Measurements from ENCODE around the gene DRD2. TPM values are rescaled to one million over a fixed set of nuclear protein-coding genes. Genes with fewer than 3 reads are reported as not detected.
A peak's percentile ranks its signal among the peaks of the same experiment; 100 is the strongest.

DRD2 gene
- total and polyA plus RNA-seq, 12 donors, result 0.23 to 13.8 (median 5.3) TPM; not detected in 3

DNA sequence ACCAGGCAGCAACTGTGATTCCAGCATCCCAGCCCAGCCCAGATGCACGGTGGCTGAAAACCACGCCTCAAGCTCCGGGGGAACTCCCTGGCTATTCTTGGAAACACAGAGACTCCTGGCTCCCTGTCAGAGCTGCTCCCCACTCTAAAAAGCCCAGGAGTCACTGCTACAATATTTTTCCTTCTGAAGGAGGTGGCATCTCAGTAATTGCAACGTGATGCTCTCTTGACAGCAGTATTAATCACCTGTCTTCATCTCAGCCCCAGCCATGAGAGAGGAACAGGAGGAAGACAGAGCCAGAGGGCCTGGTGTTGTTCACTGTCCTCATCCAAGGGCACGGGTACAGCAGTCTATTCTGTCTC, 26.9 kb downstream of the DRD2 start:
- peak overlapping the region in 1 of 5 donors; percentile 62 for H3K27ac ChIP-seq
- no peaks in the 10 kb centered on the region for H3K27me3 ChIP-seq
- WGBS, 4 donors, result 61 to 77% (median 66%) methylated on average over 4 to 5 of the region's 5 CpGs
- H3K4me1 ChIP-seq (replicated peaks in 1 of 2), result no peaks in the 10 kb centered on the region
- no peak overlapping the region for H3K4me3 ChIP-seq
- H3K36me3 ChIP-seq (replicated peaks in 1 of 2), result no peaks in the 10 kb centered on the region
- DNase-seq, result no peak
- intact Hi-C loops (cut with DNase I), result no loop called here
- H3K9me3 ChIP-seq (replicated peaks in 1 of 3), result no peaks in the 10 kb centered on the region
- TF ChIP-seq, protein P1, sequence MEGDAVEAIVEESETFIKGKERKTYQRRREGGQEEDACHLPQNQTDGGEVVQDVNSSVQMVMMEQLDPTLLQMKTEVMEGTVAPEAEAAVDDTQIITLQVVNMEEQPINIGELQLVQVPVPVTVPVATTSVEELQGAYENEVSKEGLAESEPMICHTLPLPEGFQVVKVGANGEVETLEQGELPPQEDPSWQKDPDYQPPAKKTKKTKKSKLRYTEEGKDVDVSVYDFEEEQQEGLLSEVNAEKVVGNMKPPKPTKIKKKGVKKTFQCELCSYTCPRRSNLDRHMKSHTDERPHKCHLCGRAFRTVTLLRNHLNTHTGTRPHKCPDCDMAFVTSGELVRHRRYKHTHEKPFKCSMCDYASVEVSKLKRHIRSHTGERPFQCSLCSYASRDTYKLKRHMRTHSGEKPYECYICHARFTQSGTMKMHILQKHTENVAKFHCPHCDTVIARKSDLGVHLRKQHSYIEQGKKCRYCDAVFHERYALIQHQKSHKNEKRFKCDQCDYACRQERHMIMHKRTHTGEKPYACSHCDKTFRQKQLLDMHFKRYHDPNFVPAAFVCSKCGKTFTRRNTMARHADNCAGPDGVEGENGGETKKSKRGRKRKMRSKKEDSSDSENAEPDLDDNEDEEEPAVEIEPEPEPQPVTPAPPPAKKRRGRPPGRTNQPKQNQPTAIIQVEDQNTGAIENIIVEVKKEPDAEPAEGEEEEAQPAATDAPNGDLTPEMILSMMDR (IDR thresholded peaks at IDR 0.05), result no peak
- no peak for TF ChIP-seq POLR2A (IDR thresholded peaks at IDR 0.05)

DNA sequence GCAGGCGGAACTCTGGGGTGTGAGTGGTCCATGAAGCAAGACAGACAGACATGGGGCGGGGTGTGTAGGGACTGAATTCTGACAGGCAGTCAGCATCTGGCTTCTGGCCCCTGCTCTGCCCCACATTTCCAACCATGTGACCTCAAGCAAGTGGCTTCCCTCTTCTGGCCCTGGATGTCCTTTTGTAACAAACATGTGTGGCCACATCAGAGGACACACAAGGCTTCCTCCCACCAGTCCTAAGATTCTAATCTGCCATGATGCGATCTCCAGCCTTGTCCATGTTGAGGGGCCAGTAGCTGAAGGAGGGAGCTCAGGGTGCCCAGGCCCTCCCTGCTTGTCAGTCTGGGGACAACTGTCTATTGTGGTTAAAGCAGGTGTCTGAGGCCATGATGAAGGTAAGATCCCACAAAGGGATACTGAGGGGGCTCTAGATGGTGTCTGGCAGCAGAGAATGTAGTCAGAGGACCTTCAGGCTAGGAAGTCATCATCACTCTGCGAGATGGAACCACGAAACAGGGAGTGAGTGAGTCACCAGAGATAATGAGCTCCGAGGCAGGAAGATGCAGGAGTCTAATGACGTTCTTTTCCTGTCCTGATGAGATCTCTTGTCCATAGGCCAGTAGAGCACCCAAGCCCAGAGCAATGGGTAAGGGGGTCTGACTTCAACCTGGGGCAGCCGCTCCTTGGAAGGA, 27.4 kb downstream of the DRD2 start:
- Histone ChIP-seq H3K27ac (peak overlapping the region in 1 of 5 donors; percentile 62), H3K36me3 (replicated peaks in 1 of 2) (no peaks in the 10 kb centered on the region), H3K9me3 (replicated peaks in 1 of 3) (no peaks in the 10 kb centered on the region), H3K4me1 (replicated peaks in 1 of 2) (no peaks in the 10 kb centered on the region), H3K4me3 (no peak overlapping the region), H3K27me3 (no peaks in the 10 kb centered on the region)
- intact Hi-C loops (cut with DNase I), result no loop called here
- peak in 1 of 7 donors; percentile 70 for DNase-seq
- TF ChIP-seq, protein P1 (IDR thresholded peaks at IDR 0.05), result no peak
- TF ChIP-seq POLR2A (IDR thresholded peaks at IDR 0.05), result no peak
- WGBS, 4 donors, result 62 to 74% (median 69%) methylated on average over 8 of the region's 8 CpGs

DNA sequence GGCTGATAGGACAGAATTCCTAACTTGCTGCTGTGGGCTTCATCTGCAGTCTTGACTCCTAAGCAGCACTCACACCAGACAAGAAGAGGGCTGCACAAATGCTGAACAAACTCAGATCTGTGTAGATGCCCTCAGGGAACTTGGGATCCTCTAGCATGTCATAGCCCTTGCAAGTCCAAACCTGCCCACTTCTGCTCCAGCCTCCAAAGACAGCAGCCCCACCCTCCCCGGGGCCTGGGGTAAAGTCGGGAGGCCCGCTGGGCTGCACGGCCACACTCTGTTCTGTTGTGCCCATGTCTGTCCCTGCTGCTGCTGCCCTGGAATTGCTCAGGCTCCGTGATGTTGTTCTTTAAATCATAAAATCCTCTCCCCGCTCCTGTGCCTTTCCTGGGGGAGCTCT, 28.3 kb downstream of the DRD2 start:
- TF ChIP-seq, protein P1 (IDR thresholded peaks at IDR 0.05), result no peak
- TF ChIP-seq POLR2A (IDR thresholded peaks at IDR 0.05), result no peak
- H3K4me3 ChIP-seq, result no peak overlapping the region
- H3K27me3 ChIP-seq, result no peaks in the 10 kb centered on the region
- H3K27ac ChIP-seq, result peak overlapping the region in 1 of 5 donors; percentile 62
- intact Hi-C loops (cut with DNase I), result no loop called here
- H3K9me3 ChIP-seq (replicated peaks in 1 of 3), result no peaks in the 10 kb centered on the region
- DNase-seq, result no peak
- no peaks in the 10 kb centered on the region for H3K4me1 ChIP-seq (replicated peaks in 1 of 2)
- H3K36me3 ChIP-seq (replicated peaks in 1 of 2), result no peaks in the 10 kb centered on the region
- 72 to 81% (median 77%) methylated on average over 2 to 6 of the region's 6 CpGs for WGBS, 4 donors

DNA sequence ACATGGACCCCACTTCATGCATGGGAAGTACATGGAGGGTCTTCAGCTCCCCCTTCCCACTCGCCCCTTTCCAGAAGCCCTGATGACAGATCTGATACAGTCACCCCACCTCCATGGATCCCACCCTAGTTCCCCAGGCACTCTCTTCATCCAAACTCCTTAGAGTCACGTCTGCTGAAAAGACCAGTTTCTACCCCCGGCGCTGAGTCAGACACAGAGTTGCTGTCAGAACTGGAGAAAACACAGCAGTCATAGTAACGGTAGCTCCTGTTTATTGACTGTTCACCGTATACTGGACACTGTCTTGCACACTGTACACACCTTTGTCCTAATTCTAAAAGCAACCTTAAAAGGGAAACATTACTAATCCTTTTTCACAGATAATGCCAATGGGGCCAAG, 29.1 kb downstream of the DRD2 start:
- Histone ChIP-seq H3K9me3 (replicated peaks in 1 of 3) (no peaks in the 10 kb centered on the region), H3K36me3 (replicated peaks in 1 of 2) (no peaks in the 10 kb centered on the region), H3K4me3 (no peak overlapping the region), H3K27me3 (no peaks in the 10 kb centered on the region), H3K4me1 (replicated peaks in 1 of 2) (no peaks in the 10 kb centered on the region), H3K27ac (no peak overlapping the region)
- DNase-seq, result no peak
- intact Hi-C loops (cut with DNase I), result no loop called here
- no peak for TF ChIP-seq POLR2A (IDR thresholded peaks at IDR 0.05)
- TF ChIP-seq, protein P1 (IDR thresholded peaks at IDR 0.05), result no peak
- WGBS, 4 donors, result 67 to 86% (median 75%) methylated on average over 6 of the region's 6 CpGs
